Left cardiac atrium (tissue), 2 donors: ENCODE measurements around the gene RELN. TPM values are rescaled to one million over a fixed set of nuclear protein-coding genes. Genes with fewer than 3 reads are reported as not detected.

Source experiments
- total RNA-seq, 2 donors: library from RNA; stranded (reverse); fragmentation: NEBNext Ultra II Directional; extraction: Animal tissue kit (Norgen Biotek cat#: 25700); gene quantifications; one replicate each; pipeline ENCODE4 v1.2.1, GENCODE V29; 2021
- donor health status: DM: no; HTN: yes; CAD: no; lungs with severe emphysema.
- donor health status: DM: yes; HTN: yes; CAD: no.

The RELN gene
- total RNA-seq, 2 donors from 2014 or later: 3.3 to 3.6 TPM

Other genes starting within 250 kb of the RELN start
- 10 to 100 TPM; 10.0 to 10.5 TPM for gene ORC5, start 218.4 kb upstream of the RELN start, total RNA-seq